NB4 (cell line): ENCODE results near the gene KRT13.

ENCODE experiments used
- MYC ChIP-seq: IDR thresholded peaks from 2 replicates; pipeline ENCODE4 v1.6.1; 2011; ENCODE audit warnings: low read depth, low read length
- POLR2A ChIP-seq: IDR thresholded peaks from 2 replicates; pipeline ENCODE4 v1.6.1; 2011; ENCODE audit warnings: mild to moderate bottlenecking; ENCODE audit not compliant: insufficient read length; ENCODE audit errors: extremely low read depth
- TF ChIP-seq, protein P1 (sequence below): IDR thresholded peaks from one replicate; pipeline ENCODE4 v1.5.1; 2012; ENCODE audit warnings: low read depth, low read length

DNA sequence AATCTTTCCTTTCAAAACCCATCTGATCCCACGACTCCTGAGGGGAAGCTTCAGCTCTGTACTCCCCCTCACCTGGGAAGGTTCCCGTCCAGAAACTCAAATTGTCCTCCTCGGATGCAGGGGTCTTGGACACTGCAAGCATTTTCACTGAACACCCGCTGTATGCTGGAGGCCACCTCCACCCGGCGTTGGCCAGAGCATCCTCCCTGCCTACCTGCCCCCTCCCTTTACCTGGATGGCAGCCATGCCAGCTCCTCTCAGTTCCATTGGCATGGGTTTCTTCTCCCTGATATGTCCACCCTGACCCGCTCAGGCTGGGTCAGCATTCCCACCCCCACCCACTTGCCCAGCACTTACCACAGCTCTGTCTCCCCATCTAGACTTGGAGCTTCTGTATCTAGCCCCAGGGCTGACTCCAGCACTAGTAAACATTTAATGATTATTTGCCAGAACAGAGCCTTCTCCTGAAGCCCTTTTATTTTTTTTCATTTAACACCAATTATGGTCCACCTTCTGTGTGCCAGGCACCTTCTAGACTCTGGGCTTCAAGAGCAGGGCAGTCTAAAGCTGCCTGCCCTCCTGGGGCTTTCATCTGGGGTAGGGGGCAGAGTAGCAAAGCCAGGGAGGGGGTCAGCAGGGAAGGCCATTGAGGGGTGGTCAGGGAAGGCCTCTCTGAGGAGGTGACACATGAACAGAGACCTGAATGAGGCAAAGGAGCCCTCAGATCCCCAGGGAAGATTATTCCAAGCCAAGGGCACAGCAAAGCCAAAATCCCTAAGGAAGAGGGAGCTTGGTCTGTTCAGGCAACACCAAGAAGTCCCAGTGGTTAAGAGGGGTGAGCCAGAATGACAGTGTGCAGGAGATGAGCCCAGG lies 31.6 kb upstream of the KRT13 start:
- no peak for TF ChIP-seq POLR2A
- TF ChIP-seq, protein P1, sequence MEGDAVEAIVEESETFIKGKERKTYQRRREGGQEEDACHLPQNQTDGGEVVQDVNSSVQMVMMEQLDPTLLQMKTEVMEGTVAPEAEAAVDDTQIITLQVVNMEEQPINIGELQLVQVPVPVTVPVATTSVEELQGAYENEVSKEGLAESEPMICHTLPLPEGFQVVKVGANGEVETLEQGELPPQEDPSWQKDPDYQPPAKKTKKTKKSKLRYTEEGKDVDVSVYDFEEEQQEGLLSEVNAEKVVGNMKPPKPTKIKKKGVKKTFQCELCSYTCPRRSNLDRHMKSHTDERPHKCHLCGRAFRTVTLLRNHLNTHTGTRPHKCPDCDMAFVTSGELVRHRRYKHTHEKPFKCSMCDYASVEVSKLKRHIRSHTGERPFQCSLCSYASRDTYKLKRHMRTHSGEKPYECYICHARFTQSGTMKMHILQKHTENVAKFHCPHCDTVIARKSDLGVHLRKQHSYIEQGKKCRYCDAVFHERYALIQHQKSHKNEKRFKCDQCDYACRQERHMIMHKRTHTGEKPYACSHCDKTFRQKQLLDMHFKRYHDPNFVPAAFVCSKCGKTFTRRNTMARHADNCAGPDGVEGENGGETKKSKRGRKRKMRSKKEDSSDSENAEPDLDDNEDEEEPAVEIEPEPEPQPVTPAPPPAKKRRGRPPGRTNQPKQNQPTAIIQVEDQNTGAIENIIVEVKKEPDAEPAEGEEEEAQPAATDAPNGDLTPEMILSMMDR, result no peak
- TF ChIP-seq MYC, result no peak
